Kidney tubule cell (primary cell): Measurements from ENCODE around the gene XPR1.
"Not testable (repeated sequence)": the region's sequence is repeated elsewhere in the genome, so short reads cannot be mapped to it uniquely, and the experiment has no call there.

ENCODE experiments used
- DNase-seq: peaks from one replicate; pipeline ENCODE4 v3.0.0-alpha.2; 2018; ENCODE audit warnings: low spot score

XPR1 gene

DNA sequence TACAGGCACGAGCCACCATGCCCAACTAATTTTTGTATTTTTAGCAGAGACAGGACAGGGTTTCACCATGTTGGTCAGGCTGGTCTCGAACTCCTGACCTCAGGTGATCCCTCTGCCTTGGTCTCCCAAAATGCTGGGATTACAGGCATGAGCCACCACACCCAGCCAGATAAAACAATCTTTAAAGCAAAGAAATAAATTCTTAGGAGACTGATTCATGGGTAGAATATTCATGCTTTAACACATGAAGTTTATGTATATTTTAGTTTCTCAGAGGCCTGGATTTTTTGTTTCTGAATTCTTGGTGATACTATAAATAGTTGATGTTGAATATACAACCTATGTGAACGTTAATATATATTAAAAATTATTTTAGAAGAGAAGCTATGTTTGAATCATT lies 153.5 kb downstream of the XPR1 start:
- DNase-seq = no peak

DNA sequence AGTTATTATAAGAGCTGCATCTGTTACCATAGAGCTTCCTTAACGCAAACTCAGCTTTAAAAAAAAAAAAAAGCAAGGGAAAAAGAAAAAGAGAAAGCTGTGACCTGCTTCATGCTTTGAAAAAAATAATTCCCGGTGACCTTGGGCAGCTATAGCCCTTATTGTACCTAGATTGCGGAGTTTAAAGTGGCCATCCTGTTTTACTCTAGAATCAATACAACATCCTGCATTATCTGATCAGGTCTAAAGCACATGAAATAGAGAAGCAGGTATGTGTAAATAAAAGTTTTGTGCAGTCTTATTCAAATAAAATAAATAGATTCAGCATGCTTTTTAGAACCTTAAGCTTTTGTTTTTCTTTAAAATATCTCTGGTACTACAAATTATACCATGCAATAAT lies 154.1 kb downstream of the XPR1 start:
- DNase-seq = no peak

DNA sequence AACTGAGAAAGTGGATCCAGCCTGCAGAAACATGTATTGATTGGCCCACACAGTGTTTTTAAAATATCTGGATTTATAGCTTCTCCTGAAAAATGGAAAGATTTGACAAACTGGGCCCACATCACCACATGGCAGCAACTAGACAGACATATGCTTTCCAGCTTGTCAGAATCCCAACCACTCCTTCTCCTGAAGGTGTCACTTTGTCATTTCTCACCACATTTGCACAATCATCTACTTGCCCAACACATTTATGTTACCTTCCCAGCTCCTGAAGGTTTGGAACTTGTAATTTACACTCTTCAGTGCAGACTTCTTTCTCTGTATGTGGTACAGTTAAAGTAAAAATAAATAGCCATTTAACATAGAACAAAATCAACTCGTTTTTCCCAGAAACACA lies 154.8 kb downstream of the XPR1 start:
- DNase-seq = no peak

DNA sequence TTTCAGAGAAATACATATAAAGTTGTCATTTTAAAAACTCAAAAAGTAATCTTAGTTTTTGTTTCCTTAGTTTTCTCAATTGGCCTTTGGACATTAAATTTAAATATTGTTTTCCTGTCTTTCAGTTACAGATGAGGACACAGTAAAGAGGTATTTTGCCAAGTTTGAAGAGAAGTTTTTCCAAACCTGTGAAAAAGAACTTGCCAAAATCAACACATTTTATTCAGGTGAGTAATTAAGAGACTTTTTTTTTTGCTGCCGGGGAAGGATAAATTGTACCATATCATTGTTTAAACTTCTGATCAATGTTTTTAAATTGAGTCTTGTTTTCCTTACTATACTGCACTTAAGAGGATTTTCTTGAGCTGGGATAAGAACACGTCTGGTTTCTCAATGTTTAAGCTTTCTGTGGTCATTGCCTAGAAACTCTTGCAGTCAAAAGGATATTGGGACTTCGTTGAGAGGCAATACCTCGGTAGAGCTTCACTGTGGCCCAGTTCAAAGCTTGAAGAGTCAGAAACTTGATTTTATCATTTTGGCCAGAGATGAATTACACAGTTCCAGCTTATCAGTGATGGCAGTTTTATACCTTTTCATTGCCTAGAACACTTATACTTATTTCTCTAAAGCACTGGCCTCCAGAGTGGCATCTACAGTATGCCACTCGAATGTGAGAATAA lies 155.9 kb downstream of the XPR1 start:
- DNase-seq = no peak

DNA sequence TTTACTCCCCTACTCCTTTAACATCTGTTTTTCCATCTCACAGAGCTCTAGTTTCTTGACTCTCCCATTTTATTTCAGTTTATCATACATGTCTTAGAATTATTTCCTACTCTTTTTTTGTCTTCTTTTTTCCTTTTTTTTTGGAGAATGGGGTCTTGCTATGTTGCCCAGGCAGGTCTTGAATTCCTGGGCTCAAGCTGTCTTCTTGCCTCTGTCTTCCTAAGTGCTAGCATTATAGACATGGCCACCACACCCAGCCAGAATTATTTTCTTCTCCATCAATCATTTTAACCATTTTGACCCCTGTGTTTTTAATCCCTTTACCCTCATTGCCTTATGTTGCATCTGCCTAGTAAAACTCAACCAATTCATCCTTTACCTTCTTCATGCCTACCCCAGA lies 157.6 kb downstream of the XPR1 start:
- no peak for DNase-seq

DNA sequence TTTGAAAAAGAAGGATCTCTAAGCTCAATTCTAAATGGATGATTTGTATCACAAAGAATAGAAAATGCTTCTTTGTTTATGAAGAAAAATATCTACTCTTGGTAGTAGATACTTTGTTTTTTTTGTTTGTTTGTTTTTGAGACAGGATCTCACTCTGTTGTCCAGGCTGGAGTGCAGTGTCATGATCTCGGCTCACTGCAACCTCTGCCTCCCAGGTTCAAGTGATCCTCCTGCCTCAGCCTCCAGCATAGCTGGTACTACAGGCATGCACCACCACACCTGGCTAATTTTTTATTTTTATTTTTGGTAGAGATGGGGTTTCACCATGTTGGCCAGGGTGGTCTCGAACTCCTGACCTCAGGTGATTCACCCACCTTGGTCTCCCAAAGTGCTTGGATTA lies 159.3 kb downstream of the XPR1 start:
- not testable (repeated sequence) for DNase-seq

DNA sequence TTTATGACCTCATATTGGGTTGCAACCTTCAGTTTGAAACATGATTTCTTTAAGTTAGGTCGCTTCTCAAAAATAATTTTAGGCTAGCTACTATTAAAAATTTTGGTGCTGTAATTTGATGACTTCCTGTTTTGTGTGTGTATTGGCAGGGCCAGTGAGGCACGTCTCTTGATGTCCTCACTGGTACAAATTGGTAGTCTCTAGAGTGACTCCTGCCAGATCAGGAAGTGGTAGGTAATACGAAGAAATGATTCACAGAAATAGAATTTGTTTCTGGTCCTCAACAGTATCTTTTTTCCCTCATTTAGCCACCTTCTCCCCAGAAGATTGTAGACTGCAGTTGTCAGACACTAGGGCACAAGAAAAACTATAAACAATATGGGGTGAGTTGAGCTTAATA lies 160.0 kb downstream of the XPR1 start:
- DNase-seq = peak; percentile 74

DNA sequence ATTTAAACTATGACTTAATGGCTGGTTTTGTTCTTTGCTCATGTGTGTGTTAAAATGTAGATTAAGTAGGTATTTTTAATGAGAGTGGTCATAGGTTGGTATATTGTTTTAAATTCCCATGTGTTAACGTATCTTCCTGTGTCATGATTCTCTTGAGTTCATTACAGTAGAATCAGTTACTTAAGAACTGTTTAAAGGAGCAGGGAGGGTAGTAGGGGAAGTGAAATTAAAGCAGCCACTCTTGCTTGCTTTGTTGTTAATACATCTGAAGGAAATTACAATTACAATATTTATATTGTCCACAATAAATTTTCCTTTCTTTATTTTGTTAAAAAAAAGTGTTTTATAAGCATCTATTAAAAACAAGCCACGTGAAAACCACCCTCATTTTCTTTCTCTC lies 161.6 kb downstream of the XPR1 start:
- no peak for DNase-seq

DNA sequence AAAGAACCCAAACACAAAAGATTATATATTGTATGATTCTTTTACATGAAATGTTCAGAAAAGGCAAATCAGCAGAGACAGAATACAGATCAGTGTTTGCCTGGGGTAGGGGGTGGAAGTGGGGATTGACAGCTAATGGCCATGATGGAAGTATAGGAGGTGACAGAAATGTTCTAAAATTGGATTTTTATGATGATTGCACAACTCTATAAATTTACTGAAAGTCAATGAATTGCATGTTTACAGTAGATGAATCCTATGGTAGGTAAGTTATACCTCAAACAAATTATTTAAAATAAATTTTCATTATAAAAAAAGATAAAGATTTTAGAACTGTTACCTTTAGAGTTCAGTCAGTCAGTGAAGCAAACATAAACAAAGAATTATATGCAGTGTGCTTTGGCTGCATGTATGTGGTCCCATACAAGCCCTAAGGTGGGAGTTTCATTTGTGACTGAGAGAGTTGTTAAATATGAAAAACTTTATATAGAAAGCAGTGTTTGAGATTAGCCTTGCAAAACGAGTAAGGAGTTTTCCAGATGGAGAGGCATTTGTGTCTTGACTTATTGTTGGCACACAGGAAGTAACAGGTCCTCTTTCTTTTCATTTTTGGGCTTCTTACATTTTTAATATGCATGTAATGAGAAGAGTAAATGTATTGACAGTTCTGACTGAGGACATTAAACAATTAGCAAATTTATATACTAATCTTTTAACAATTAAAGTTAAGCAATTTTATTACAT lies 165.2 kb downstream of the XPR1 start:
- DNase-seq = no peak

DNA sequence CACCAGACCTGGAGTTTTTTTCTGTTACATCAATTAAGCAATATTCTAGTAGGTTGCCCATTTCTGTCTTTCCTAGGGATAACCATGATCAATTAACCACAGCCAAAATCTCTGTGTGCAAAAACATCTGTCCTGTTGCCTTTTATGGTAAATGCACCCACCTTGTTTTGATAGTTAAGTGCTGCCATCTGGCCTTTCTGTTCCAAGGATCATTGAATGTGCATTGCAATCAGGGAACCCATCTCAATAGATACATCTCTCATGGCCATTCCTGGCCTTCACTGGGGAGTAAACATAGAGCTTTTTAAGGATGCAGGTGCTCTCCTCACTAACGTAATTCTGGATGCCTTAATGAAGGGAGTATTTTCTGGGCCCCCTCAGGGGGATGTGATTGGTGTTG lies 169.1 kb downstream of the XPR1 start:
- DNase-seq = no peak

DNA sequence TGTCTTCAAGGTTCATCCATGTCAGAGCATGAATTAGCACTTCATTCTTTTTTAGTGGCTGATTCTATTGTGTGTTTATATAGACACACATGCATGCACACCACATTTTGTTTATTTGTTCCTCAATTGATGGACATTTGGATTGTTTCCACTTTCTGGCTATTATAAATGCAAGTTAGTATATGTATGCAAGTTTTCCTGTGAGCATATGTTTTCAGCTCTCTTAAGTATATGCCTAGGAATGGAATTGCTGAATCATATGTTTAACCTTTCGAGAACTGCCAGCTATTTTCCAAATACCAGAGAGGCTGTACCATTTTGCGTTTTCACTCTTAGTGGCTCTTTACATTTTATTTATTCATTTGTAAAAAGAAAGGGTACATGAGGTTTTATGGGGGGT lies 171.0 kb downstream of the XPR1 start:
- DNase-seq = no peak

DNA sequence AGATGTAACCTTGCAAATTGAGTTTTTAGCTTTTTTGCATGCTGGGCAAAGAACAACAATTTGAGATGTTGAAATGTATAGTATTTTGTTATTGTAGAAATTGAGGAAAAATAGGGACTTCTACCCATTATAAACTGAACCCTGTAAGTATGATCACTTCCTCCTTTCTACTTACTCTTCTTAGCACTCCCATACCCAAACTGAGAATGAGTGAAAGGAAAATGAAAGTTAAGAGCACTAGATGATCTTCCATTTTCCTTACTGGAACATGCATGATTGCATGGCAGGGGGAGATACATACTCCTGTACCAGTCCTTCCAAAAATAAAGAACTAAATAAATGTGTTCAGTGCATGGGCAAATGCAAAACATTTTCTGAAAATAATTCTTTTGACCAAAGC lies 173.5 kb downstream of the XPR1 start:
- no peak for DNase-seq

DNA sequence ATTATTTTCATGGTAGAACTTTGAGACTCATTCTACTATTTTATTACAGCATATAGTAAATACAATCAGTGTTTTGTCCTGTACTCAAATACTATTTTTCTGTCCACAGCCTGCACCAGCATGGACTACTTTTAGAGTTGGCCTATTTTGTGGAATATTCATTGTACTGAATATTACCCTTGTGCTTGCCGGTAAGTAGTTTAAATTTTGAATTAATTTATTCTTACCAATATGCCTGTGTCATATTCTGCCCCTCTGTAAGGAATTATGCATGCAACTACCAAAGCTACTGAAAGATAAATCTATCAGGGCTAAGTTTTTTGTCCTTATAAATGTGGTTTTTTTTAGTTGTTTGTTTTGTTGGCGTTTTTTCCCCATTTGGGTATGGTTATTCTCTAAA lies 179.5 kb downstream of the XPR1 start:
- no peak for DNase-seq

DNA sequence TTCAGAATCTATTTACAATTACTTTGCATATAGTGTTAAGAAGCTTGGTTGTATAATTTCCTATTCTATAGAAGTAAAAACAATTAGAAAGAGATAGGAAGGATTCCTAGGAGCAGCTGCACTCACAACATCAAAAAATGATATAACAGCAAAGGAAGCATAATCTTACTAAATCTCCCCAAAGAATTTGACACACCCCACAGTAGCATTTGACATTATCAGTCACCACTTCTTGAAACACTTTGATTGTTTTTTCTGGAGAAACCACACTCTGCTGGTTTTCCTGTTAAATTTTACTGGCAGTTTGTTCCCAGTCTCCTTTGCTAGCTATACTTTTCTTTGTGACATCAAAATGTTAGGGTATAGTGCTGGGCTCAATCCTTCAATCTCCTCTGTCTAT lies 180.1 kb downstream of the XPR1 start:
- no peak for DNase-seq

DNA sequence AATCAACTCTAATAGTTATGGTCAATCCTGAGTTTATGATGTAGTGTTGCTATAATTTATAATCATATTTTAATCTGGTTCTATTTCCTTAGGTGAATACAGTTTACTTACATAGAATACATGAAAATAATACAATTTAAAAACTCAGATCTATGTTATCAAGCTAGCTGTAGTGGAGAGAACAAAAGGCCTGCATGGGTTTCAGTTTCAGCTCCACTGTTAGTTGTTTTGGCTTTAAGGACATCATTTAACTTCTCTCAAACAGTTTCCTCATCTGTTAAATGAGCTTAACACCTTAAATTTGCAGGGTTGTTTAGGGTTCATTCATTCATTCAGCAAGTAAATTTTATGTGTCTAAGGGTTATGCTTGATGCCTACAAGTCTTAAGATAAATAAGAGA lies 182.4 kb downstream of the XPR1 start:
- DNase-seq = no peak

DNA sequence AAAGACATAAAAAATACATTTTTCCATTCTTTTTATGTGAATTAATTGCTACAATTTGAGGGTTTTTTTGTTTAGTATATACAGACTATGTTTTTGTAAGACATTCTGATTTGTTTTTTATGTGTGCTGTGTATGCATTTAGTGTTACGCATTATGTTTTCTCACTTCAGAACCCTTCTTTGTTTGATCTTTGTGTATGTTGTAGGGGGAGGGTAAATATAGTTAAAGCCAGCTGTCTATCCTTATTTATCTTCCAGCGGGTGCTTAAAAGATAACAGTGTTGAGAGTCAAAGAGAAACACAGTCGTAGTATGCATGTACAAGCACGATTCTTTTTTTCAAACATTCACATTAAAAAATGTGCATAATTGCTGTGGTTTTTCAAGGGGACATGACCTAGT lies 183.4 kb downstream of the XPR1 start:
- DNase-seq = no peak

DNA sequence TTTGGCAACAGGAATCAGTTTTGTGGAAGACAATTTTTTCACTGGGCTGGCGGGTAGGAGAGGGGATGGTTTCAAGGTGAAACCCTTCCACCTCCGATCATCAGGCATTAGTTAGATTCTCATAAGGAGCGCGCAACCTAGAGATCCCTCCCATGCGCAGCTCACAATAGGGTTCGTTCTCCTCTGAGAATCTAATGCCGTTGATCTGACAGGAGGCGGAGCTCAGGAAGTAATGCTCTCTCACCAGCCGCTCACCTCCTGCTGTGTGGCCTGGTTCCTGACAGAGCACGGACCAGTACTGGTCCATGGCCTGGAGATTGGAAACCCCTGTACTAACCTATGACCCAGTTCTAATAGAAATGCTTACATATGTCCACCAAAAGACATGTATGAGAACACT lies 184.3 kb downstream of the XPR1 start:
- DNase-seq = no peak

DNA sequence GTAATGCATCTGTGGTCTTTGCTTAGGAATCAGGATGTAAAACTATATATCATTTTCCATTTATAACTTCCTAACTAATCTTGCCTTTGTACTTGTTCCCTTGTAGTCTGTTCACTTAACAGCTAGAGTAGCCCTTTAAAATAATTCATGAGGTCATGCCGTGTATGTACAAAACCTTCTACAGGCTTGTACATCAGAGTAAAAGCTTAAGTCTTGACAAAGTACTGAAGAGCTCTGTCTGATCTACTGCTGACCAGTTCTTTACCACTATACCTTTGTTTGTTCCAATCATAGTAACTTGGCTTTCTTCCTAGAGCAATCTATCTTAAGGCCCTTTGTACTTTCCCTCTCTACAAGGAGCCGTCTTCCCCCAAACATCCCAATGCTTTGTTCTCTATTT lies 190.1 kb downstream of the XPR1 start:
- DNase-seq = no peak

DNA sequence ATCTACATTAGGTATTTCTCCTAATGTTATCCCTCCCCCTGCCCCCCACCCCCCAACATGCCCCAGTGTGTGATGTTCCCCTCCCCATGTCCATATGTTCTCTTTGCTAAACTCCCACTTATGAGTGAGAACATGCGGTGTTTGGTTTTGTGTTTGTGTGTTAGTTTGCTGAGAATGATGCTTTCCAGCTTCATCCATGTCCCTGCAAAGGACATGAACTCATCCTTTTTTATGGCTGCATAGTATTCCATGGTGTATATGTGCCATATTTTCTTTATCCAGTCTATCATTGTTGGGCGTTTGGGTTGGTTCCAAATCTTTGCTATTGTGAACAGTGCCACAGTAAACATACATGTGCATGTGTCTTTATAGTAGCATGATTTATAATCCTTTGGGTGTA lies 199.7 kb downstream of the XPR1 start:
- not testable (repeated sequence) for DNase-seq

DNA sequence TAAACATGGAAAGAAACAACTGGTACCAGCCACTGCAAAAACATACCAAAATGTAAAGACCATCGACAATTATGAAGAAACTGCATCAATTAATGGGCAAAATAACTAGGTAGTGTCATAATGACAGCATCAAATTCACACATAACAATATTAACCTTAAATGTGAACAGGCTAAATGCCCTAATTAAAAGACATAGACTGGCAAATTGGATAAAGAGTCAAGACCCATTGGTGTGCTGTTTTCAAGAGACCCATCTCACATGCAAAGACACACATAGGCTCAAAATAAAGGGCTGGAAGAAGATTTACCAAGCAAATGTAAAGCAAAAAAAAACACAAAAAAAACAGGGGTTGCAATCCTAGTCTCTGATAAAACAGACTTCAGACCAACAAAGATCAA lies 201.4 kb downstream of the XPR1 start:
- DNase-seq = not testable (repeated sequence)

DNA sequence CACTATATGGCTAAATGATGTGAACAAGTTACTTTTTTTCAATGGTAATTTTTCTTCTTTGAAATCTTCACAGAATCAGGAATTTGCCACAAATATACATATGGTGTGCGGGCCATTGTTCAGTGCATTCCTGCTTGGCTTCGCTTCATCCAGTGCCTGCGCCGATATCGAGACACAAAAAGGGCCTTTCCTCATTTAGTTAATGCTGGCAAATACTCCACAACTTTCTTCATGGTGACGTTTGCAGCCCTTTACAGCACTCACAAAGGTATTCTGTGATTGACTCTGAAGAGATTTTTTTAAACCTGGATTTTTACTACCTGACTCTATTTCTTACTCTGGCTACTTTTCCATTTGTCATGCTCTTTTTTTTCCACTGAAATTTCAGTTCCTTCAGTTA lies 204.6 kb downstream of the XPR1 start:
- no peak for DNase-seq

DNA sequence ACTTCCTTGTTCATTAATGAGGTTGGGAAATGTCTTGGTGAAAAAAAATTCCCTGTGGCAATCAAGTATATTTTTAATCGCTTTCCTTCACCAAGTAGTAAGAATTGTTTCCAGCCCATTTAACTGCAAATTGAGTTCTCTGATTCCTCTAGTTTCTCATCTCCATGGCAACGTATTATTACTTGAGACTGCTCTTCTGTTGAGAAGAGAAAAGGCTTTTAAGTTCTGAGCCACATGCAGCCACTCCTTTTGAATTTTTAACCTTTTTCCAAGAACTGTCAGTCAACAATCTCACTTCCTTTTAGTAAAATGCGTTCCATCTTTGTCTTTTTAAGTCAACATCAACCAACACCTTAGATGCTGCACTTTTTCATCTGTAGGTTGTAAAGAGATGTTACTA lies 205.2 kb downstream of the XPR1 start:
- no peak for DNase-seq

DNA sequence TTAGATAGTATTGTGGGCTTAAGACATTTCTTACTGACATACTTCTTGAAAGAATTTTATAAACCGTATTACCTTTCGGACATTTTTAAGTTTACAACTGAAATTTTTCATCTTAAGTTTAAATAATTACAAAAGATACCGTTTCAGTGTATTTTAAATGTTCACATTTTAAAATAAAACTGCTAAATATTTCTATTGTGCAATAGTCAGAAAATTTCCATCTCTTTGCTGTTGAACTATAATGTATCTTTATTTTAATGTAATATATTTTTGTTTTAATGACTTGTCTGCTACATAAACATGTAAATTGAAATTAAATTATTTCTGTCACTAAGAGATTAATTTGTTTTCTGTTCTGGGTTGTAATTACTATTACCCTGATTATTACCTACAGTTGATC lies 206.7 kb downstream of the XPR1 start:
- no peak for DNase-seq

DNA sequence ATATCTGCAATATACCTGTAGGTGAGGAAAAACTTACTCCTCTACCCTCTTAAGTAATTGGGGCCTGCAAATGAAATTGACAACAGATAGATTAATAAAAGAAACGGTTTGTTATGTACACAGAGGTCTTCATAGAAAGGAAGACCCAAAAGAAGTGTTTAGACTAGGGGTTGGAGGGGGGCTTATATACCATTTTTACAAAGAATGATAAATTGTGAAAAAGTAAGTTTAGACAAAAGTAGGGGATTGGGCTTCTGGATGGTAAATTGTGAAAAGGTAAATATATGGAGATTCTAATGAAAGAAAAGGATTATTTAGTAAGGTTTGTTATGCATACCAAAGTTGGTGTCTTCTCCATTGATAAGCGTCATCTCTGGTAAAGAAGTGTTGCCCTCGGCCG lies 207.7 kb downstream of the XPR1 start:
- DNase-seq = no peak
